Activated CD4-positive, alpha-beta T cell treated with anti-CD3 and anti-CD28 coated beads, Interleukin-2, amount 50 U/mL, for 4 hours (primary cell): ENCODE measurements around the gene NEO1.

Experiments used
- DNase-seq, 2 experiments: peaks; one replicate each; pipeline ENCODE4 v3.0.0-alpha.2; 2020

NEO1 gene

GRCh38 chr15:73075160-73075859 lies 23.0 kb downstream of the NEO1 start:
- DNase-seq = no peak

GRCh38 chr15:73078291-73078690 lies 26.0 kb downstream of the NEO1 start:
- no peak for DNase-seq

DNA sequence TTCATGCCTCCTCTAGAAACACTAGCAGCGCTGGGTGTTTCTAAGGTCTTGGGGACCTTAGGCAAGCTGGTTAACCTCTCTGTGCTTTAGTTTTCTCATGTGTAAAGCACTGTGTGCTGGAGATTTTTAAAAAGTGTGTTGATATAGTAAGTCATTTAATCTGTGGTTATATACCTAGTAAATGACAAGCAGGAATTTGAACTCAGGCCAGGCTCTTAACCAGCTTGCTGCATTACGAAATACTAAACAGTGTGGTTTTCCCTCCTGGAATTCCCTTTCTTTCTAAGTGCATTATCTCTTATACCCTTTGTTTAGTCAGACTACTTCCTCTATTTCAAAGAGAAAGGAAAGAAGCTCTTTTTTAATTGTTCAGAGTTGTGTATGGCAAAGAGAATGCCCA lies 26.5 kb downstream of the NEO1 start:
- no peak for DNase-seq

GRCh38 chr15:73079565-73079964 lies 27.3 kb downstream of the NEO1 start:
- no peak for DNase-seq

- DNase-seq = no peak
Measured at GRCh38 chr15:73081321-73081958, 29.2 kb downstream of the NEO1 start.

- DNase-seq = no peak
Measured at GRCh38 chr15:73082812-73083211, 30.5 kb downstream of the NEO1 start.

DNA sequence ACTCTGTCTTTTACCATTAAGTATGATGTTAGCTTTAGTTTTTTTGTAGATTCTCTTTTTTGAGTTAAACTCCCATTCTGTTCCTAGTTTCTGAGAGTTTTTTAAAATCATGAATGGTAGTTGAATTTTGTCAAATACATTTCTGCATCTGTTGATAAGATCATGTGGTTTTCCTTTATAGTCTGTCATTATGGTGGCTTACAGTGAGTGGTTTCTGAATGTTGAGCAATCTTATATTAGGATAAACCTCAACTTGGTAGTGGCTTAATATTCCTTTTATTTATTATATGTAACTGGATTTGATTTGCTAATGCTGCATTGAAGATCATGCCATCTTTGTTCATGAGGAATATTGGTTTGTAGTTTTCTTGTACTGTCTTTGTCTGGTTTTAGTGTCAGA lies 34.8 kb downstream of the NEO1 start:
- no peak for DNase-seq

- no peak for DNase-seq
Measured at GRCh38 chr15:73105064-73105463, 52.8 kb downstream of the NEO1 start.

DNA sequence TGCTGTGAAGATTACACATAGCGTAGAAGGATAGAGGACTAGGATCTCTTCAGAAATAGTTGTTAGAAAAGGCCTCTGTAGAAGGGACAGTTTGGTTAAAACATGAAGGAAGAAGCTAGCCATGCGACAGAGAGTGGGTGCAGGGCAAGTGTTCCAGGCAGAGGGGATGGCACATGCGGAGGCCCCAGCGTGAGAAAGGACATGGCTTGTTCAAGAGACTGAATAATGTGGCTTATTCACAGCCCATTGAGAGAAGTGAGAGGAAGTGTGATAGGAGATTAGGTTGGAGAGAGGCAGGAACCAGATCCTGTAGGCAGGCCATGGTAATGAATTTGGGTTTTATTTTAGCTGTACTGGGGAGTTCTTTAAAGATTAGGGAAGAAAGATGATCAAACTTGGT lies 56.4 kb downstream of the NEO1 start:
- DNase-seq = no peak

GRCh38 chr15:73109765-73110164 lies 57.5 kb downstream of the NEO1 start:
- no peak for DNase-seq

DNA sequence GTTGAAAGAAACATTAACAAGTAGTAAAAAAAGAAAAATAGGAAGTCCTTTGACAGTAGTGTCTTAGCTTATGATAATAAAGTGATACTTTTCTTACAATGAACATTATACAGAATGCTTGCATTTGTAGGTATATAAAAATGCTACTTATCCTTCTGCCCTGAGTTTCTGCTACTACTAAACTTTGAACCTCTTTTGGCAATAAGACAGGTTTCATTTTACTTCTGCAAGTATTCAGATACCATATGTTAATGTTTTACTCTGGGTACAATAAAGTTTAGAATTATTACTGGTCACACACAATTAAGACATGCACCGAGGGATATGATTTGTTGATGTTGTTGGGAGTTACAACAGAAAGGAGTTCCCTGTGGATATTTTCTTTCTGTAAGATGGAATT lies 57.9 kb downstream of the NEO1 start:
- DNase-seq = no peak

DNA sequence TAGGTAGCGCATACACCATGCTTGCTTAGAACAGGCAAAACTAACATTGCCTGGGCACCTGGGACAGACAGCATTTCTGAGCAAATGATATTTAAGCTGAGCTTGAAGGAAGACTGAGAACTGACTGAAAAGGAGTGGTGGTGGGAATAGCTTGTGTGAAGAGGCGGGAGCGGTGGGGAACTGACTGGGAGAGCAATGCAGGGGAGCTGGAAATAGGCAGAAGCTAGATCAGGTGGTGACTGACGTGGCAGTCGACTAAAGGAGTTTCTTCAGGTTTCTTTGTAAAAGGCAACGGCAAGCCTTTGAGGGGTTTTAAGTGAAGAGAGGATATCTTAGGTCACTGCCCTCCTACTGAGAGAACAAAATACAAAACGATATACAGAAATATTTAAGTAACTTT lies 61.8 kb downstream of the NEO1 start:
- DNase-seq = no peak

DNA sequence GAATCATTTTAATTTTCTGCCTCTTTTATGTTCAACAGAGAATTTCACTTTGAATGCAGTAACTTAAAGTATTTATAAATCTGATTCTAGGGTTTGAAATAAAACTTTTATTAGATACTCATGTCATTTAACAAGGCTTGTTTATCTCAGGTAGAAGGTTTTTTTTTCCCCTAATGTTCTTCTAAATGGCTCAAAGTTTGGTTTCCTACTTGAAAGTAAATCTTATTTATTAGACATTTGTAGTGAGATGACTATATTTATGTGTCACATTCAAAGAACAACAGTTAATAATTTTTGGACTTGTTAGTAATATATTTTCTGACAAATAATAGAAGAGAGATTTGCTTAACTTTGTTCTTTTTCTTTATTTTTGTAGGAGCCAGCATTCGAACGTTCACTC lies 63.9 kb downstream of the NEO1 start:
- no peak for DNase-seq

GRCh38 chr15:73118055-73118454 lies 65.8 kb downstream of the NEO1 start:
- DNase-seq = no peak

GRCh38 chr15:73119478-73119877 lies 67.2 kb downstream of the NEO1 start:
- no peak for DNase-seq

DNA sequence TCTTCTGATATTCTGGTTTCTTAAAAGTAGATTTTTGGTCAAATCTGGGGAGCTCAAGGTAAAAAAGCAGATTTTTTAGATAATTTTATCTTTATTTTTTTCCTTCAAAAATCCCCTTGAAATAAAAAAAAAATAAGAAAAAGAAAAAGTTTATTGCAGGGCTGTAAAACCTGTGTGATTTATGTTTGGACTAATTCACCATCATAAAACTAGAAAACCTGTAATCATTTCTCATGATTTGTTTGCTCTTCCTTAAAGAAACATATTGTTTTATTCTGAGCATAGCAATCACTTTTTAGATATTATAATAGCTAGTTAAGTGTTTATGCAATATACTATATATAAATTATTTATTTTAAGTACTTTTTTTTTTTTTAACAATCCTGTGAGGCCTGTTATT lies 68.0 kb downstream of the NEO1 start:
- DNase-seq = no peak

GRCh38 chr15:73125219-73125618 lies 73.0 kb downstream of the NEO1 start:
- DNase-seq = no peak

DNA sequence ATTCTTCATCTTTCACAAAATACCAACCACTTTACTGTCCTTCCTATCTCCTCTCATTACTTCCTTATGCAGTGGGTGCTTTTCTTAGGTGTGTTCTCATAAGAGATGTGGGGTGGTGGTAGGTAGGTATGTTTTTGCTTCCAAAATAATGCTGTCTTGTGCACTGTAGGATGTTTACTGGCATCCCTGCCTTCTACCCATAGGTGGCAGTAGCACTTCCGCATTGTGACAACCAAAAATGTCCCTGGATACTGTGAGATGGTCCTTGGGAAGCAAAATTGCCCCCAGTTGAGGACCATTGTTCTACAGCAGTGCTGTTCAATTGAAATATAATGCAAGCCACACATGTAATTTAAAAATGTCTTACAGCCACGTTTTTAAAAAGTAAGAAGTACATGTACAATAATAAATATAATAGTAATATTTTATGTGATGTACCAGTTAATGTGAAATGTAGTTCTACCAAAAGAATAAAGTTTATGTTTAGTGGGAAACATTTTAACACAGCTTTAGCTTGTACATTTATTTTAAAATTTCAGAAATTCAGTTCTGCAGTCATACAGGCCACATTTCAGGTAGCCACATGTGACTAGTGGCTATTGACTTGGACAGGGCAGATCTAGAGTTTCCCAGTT lies 75.2 kb downstream of the NEO1 start:
- no peak for DNase-seq

DNA sequence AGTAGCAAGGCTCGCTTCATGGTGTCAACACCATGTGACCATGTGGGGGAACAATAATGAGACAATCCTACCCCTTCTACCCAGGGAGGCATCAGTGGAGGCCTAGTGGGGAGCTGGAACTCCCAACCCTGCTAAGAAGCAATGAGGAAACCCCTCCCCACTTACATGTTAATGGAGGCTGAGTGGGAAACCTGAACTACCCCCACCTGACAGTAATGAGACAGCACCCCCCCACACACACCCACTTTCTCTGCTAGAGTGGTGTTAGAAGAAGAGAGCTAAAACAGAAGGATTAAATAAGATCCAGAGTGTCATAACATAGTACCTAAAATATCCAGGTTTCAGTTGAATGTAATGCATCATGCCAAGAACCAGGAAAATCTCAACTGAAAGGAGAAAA lies 78.6 kb downstream of the NEO1 start:
- no peak for DNase-seq

DNA sequence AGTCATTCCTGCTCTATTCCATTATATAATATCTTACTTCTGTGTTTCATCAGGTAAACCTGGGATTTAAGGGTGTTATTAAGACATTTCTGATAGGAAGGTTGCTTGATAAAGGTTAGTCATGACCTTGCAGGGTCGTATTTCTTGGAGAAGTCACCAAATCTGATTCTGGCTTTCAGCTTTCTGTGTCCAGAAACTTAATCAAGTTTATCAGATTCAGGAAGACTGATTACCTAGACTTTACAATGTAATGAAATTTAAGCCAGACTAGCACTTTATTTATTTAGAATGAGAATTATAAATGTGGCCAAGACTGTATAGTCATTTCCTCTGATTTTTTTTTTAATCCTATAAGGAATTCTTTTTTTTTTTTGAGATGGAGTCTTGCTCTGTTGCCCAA lies 81.9 kb downstream of the NEO1 start:
- no peak for DNase-seq

DNA sequence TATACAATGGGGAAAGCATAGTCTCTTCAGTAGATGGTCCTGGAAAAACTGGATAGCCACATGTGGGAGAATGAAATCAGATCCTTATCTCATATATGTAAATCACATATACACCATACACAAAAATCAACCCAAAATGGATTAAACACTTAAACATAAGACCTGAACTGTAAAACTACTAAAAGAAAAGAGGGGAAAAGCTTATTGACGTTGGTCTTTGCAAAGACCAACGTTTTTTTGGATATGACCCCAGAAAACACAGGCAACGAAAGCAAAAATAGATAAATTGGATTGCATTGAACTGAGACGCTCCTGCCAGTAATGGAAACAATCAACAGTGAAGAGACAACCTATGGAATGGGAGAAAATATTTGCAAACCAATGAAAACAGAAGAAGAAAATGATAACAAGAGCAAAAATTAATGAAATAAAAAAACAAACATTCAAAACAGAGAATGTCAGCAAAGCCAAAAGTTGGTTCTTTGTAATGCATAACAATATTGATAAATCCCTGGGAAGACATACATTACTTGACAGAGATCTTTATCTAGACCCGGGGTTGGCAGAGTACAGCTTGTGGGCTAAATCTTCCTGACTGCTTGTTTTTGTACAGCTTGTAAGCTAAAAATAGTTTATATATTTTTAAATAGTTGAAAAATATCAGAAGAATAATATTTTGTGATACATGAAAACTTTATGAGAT lies 86.9 kb downstream of the NEO1 start:
- no peak for DNase-seq

DNA sequence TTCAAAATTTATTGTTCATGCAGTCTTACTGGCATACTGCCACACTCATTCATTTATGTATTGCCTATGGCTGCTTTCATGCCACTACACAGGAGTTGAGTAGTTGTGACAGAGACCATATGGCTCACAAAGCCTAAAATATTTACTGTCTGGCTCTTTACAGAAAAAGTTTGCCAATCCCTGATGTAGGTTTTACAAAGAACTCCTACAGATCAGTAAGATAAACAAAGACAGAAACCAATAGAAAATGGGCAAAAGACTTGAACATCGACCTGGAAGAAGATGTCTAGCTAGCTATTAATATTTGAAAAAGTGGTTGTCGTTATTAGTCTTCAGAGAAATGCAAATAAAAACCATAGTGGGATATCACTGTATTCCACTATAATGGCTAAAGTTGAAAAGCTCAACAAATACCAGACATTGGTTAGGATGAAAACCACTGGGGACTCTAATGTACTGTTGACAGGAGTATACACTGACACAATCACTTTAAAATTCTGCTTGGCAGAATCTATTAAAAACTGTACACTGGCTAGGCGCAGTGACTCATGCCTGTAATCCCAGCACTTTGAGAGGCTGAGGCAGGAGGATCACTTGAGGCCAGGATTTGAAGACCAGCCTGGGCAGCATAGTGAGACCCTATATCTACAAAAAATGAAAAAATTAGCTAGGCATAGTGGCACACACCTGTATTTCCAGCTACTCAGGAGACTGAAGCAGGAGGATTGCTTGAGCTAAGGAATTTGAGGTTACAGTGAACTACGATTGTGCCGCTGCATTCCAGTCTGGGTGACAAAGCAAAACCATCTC lies 87.7 kb downstream of the NEO1 start:
- DNase-seq = no peak
